Esophagus squamous epithelium (tissue), 5 donors: ENCODE measurements around the gene PDCD6IP. TPM values are rescaled to one million over a fixed set of nuclear protein-coding genes. Genes with fewer than 3 reads are reported as not detected.
"Not testable (repeated sequence)": the region's sequence is repeated elsewhere in the genome, so short reads cannot be mapped to it uniquely, and the experiment has no call there.

Experiments
- DNase-seq: peaks from one replicate; lab custom pipeline; 2025; lab: John Stamatoyannopoulos, UW
- H3K27ac ChIP-seq, 4 donors: fragments of 200-600 bp; sonication (generic); one replicate each; pipeline ENCODE4 v1.5.1; 2016 to 2019; ENCODE audit warnings: mild to moderate bottlenecking in 1 of 4
- H3K27me3 ChIP-seq, 4 donors: fragments of 200-600 bp; sonication (generic); 1 replicate in 3 of 4; 2 replicates in 1 of 4; pipeline versions ENCODE4 v1.5.1 to v1.6.0; 2017 to 2021; ENCODE audit warnings: antibody characterized with exemption in 1 of 4
- H3K36me3 ChIP-seq, 3 donors: fragments of 200-600 bp; sonication (generic); one replicate each; pipeline ENCODE4 v1.5.1; 2016 to 2019
- H3K4me1 ChIP-seq, 3 donors: fragments of 200-600 bp; sonication (generic); one replicate each; pipeline ENCODE4 v1.5.1; 2017 to 2019
- H3K4me3 ChIP-seq, 4 donors: fragments of 200-600 bp; sonication (generic); 1 replicate in 3 of 4; 2 replicates in 1 of 4; pipeline ENCODE4 v1.5.1; 2016 to 2019; ENCODE audit warnings: mild to moderate bottlenecking in 2 of 4, moderate library complexity in 1 of 4
- H3K9me3 ChIP-seq, 3 donors: fragments of 200-600 bp; sonication (generic); one replicate each; pipeline ENCODE4 v1.5.1; 2016 to 2019
- POLR2A ChIP-seq, 4 donors: fragments of 450-650 bp; IDR thresholded peaks; one replicate each; pipeline ENCODE4 v1.6.1; 2017; ENCODE audit warnings: antibody characterized with exemption in 4 of 4, mild to moderate bottlenecking in 4 of 4, moderate library complexity in 3 of 4
- WGBS, 2 donors: methylation state at CpG; one replicate each; pipeline ENCODE4 v1.1.5; 2018; 5-methylcytosine and 5-hydroxymethylcytosine counted together
- intact Hi-C: fragments of 100-400 bp; cut with DNase I; formaldehyde crosslinking; loops from one replicate; pipeline ENCODE4 v1.15.0; 2022
- total RNA-seq, 4 donors: library from RNA; depleted of rRNA; stranded (reverse); fragments of >200 nt; gene quantifications; one replicate each; pipeline ENCODE4 v1.1.0, GENCODE V29; 2016
- TF ChIP-seq, protein P1 (sequence below), 6 experiments: fragments of 450-650 bp in 4 of 6; fragments of 200-600 bp in 2 of 6; sonication (generic) in 2 of 6; IDR thresholded peaks; one replicate each; pipeline ENCODE4 v1.5.1; 2016 to 2019; ENCODE audit warnings: antibody characterized with exemption in 6 of 6, mild to moderate bottlenecking in 4 of 6, moderate library complexity in 4 of 6
- donor health status: DM: yes; HTN: yes; CAD: no.

PDCD6IP gene
- total RNA-seq, 4 donors from 2014 or later: 95.1 to 317 (median 189) TPM

DNA sequence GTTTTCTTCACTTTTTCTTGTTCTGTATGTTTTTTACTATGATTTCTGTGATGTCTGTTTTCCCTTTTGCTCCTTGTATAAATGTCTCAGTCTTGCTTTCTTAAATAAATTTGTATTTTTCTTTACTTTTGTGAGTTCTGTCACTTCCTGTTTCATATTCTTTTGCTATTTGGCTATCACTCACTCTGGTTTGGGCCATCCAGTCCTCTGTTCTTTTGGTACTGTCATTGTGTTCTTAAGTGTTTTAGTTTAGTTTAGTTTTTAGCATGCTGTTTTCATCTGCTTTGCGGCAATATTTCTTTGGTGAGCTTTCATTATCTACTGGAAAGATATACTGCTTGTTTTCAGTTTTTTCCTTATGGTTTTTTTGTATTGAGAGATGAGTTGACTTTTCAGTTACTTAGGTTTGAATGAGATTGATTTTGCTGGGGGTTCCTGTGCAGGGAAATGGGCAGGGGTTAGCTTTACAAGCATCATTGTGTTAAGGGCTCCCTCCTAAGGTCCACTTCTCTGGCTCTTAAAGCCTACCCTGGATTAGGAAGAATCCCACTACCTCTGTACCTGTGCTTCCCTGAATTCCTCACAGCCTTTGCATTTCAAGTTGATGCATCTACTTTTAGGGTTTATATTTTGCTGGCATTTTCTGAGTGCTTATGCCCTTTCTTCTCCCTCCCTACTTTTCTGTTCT is 35.1 kb downstream of the PDCD6IP start:
- no peak for DNase-seq
- 67 to 100% methylated on average over 1 of the region's 1 CpG for WGBS, 2 donors
- Histone ChIP-seq H3K27me3 (no peaks in the 10 kb centered on the region), H3K27ac (no peak overlapping the region), H3K4me3 (no peak overlapping the region), H3K36me3 (peaks cover 0 to 87% (median 0%) of the 10 kb centered on the region in 3 donors), H3K4me1 (peaks cover 0 to 5% (median 0%) of the 10 kb centered on the region in 3 donors), H3K9me3 (no peaks in the 10 kb centered on the region)
- intact Hi-C loops: no loop called here
- no peak for TF ChIP-seq POLR2A (IDR thresholded peaks at IDR 0.05)
- TF ChIP-seq, protein P1, sequence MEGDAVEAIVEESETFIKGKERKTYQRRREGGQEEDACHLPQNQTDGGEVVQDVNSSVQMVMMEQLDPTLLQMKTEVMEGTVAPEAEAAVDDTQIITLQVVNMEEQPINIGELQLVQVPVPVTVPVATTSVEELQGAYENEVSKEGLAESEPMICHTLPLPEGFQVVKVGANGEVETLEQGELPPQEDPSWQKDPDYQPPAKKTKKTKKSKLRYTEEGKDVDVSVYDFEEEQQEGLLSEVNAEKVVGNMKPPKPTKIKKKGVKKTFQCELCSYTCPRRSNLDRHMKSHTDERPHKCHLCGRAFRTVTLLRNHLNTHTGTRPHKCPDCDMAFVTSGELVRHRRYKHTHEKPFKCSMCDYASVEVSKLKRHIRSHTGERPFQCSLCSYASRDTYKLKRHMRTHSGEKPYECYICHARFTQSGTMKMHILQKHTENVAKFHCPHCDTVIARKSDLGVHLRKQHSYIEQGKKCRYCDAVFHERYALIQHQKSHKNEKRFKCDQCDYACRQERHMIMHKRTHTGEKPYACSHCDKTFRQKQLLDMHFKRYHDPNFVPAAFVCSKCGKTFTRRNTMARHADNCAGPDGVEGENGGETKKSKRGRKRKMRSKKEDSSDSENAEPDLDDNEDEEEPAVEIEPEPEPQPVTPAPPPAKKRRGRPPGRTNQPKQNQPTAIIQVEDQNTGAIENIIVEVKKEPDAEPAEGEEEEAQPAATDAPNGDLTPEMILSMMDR (IDR thresholded peaks at IDR 0.05): no peak

DNA sequence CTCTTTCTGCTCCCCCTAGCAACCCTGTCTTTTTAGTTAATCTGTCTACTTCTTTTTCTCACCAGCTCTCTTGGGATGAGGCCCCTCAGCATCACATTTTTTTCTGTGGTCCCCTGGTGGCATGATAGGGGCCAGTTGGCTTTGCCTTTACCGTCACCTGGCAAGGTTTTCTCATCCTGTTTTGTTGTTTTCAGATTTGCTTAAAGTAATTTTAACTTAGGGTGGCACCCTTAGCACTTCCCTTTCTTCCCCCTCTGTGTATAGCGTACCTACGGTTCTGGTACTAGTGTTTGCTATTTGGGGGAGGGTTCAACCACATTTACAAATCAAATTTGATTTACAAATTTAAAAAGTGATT is 35.6 kb downstream of the PDCD6IP start:
- WGBS, 2 donors: 83 to 87% methylated on average over 3 of the region's 3 CpGs
- no peak overlapping the region for H3K27ac ChIP-seq
- intact Hi-C loops: no loop called here
- H3K4me1 ChIP-seq: peaks cover 0 to 5% (median 0%) of the 10 kb centered on the region in 3 donors
- no peak for DNase-seq
- peaks cover 0 to 87% (median 4%) of the 10 kb centered on the region in 3 donors for H3K36me3 ChIP-seq
- no peak overlapping the region for H3K4me3 ChIP-seq
- TF ChIP-seq, protein P1 (IDR thresholded peaks at IDR 0.05): no peak
- no peak for TF ChIP-seq POLR2A (IDR thresholded peaks at IDR 0.05)
- no peaks in the 10 kb centered on the region for H3K9me3 ChIP-seq
- H3K27me3 ChIP-seq: no peaks in the 10 kb centered on the region

DNA sequence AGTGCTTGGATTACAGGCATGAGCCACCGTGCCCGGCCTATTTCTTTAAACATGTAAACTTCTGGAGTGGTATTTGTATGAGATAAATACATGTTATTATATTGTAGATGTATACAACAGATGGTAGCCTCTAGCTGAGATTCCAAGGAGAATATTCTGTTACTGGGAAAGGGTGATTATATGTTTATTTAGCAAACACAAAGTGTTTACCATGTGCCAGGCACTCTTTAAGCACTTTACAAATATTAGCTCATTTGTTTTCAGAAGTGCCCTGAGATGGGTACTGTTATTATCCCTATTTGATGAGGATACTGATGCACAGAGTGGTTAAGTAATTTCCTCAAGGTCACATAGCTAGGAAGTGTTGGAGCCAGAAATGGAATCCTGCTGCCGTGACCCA is 38.8 kb downstream of the PDCD6IP start:
- WGBS, 2 donors: 100% methylated on average over 3 of the region's 3 CpGs
- intact Hi-C loops, H3K4me3 ChIP-seq, H3K27me3 ChIP-seq, DNase-seq, H3K9me3 ChIP-seq, H3K4me1 ChIP-seq, H3K27ac ChIP-seq: not testable (repeated sequence)
- H3K36me3 ChIP-seq: peaks cover 0 to 87% (median 6%) of the 10 kb centered on the region in 3 donors

DNA sequence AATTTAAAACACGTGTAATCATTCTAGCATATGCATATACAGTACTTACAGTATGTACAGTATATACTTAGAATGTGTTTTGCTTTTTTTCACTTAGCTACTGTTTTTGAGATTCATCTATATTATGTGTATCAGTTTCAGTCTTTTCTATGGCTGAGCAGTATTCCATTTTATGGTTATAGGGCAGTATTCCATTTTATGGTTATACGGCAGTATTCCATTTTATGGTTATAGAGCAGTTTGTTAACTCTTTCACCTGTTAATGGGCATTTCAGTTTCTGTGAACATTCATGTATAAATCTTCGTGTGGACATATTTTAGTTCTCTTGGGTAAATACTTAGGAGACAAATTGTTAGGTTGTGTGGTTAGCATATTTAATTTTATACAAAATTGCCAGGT is 40.9 kb downstream of the PDCD6IP start:
- H3K36me3 ChIP-seq: peaks cover 0 to 96% (median 6%) of the 10 kb centered on the region in 3 donors
- intact Hi-C loops: no loop called here
- no peak overlapping the region for H3K4me3 ChIP-seq
- no peak for DNase-seq
- H3K4me1 ChIP-seq: no peaks in the 10 kb centered on the region
- WGBS, 2 donors: 91 to 96% methylated on average over 3 of the region's 3 CpGs
- no peaks in the 10 kb centered on the region for H3K9me3 ChIP-seq
- no peaks in the 10 kb centered on the region for H3K27me3 ChIP-seq
- TF ChIP-seq, protein P1 (IDR thresholded peaks at IDR 0.05): no peak
- no peak for TF ChIP-seq POLR2A (IDR thresholded peaks at IDR 0.05)
- H3K27ac ChIP-seq: no peak overlapping the region

- TF ChIP-seq, protein P1 (IDR thresholded peaks at IDR 0.05): no peak
- TF ChIP-seq POLR2A (IDR thresholded peaks at IDR 0.05): no peak
- intact Hi-C loops: no loop called here
These were observed 41.7 kb downstream of the PDCD6IP start for GRCh38 chr3:33840179-33840578.

More at GRCh38 chr3:33840179-33840578, 41.7 kb downstream of the PDCD6IP start:
- no peak for DNase-seq
- Histone ChIP-seq H3K4me3 (no peak overlapping the region), H3K4me1 (no peaks in the 10 kb centered on the region), H3K27ac (no peak overlapping the region), H3K27me3 (no peaks in the 10 kb centered on the region), H3K36me3 (peaks cover 0 to 100% (median 6%) of the 10 kb centered on the region in 3 donors), H3K9me3 (no peaks in the 10 kb centered on the region)
- 75 to 83% methylated on average over 2 of the region's 2 CpGs for WGBS, 2 donors
